Lung (tissue), 12 donors: Measurements from ENCODE around the gene BDKRB2. TPM values are rescaled to one million over a fixed set of nuclear protein-coding genes. Genes with fewer than 3 reads are reported as not detected.
"Not testable (repeated sequence)": the region's sequence is repeated elsewhere in the genome, so short reads cannot be mapped to it uniquely, and the experiment has no call there.

Experiments
- ATAC-seq: fragments of 200-7000 bp; cut with Tn5 transposase; one replicate; pipeline ENCODE4 v1.9.1; 2020; ENCODE audit warnings: moderate number of reproducible peaks; ENCODE audit not compliant: insufficient read depth, low FRiP score
- DNase-seq, 3 donors: peaks; one replicate each; pipeline ENCODE4 v3.0.0-alpha.2; 2013 to 2017
- H3K27ac ChIP-seq, 2 donors: one replicate each; pipeline ENCODE4 v1.5.1; 2013; ENCODE audit warnings: mild to moderate bottlenecking in 2 of 2, moderate library complexity in 2 of 2, control low read depth in 1 of 2, inconsistent platforms in 1 of 2, low read depth in 1 of 2, low read length in 1 of 2
- H3K27me3 ChIP-seq, 3 donors: one replicate each; pipeline ENCODE4 v1.5.1; 2013; ENCODE audit warnings: low read length in 2 of 3; ENCODE audit not compliant: control insufficient read depth in 3 of 3, insufficient read depth in 3 of 3
- H3K36me3 ChIP-seq, 4 donors: one replicate each; pipeline ENCODE4 v1.5.1; 2013; ENCODE audit warnings: low read length in 4 of 4, mild to moderate bottlenecking in 1 of 4, moderate library complexity in 1 of 4; ENCODE audit not compliant: control insufficient read depth in 4 of 4, insufficient read depth in 4 of 4
- H3K4me1 ChIP-seq, 5 donors: one replicate each; pipeline ENCODE4 v1.5.1; 2013; ENCODE audit warnings: low read length in 5 of 5, mild to moderate bottlenecking in 2 of 5, moderate library complexity in 1 of 5; ENCODE audit not compliant: control insufficient read depth in 5 of 5, insufficient read depth in 5 of 5
- H3K4me3 ChIP-seq: one replicate; pipeline ENCODE4 v1.5.1; 2013; ENCODE audit warnings: mild to moderate bottlenecking, control low read depth, moderate library complexity
- H3K9ac ChIP-seq, 2 donors: one replicate each; pipeline ENCODE4 v1.5.1; 2013; ENCODE audit warnings: low read length in 2 of 2, control low read depth in 1 of 2; ENCODE audit not compliant: insufficient read depth in 1 of 2
- H3K9me3 ChIP-seq, 4 donors: one replicate each; pipeline ENCODE4 v1.5.1; 2013; ENCODE audit warnings: low read length in 3 of 4, mild to moderate bottlenecking in 1 of 4, moderate library complexity in 1 of 4; ENCODE audit not compliant: control insufficient read depth in 4 of 4, insufficient read depth in 3 of 4
- CTCF ChIP-seq: IDR thresholded peaks from 2 replicates; pipeline ENCODE4 v1.5.1; 2012; ENCODE audit warnings: mild to moderate bottlenecking; ENCODE audit errors: control extremely low read depth, extremely low read depth
- WGBS, 2 donors: extraction: QIAGEN DNeasy Blood & Tissue Kit; methylation state at CpG; one replicate each; pipeline ENCODE4 v1.1.7; 2013; 5-methylcytosine and 5-hydroxymethylcytosine counted together
- polyA plus RNA-seq, 2 donors: library from polyadenylated mRNA; stranded (reverse); fragments of 200-250 nt; gene quantifications; one replicate each; pipeline ENCODE4 v1.2.1, GENCODE V29; 2013
- total RNA-seq, 2 donors: library from RNA; depleted of rRNA in 1 of 2; stranded (reverse); fragments of >200 nt in 1 of 2; gene quantifications; one replicate each; pipeline ENCODE4 v1.2.1, GENCODE V29; 2014 to 2021
- donor health status: control.
- donor health status: control.
- donor health status: Bipolar disorder and iron deficiency.
- donor health status: healthy.
- donor health status: DM: yes; HTN: yes; CAD: no.

Gene BDKRB2
- total and polyA plus RNA-seq, 4 donors = 0.77 to 5.8 (median 2.4) TPM

GRCh38 chr14:96243785-96244184 lies 39.1 kb downstream of the BDKRB2 start:
- no peaks in the 10 kb centered on the region for H3K27me3 ChIP-seq
- no peak overlapping the region for H3K27ac ChIP-seq
- DNase-seq (peak; percentile 58 to 96 (median 92)), ATAC-seq (no peak)
- H3K36me3 ChIP-seq = no peaks in the 10 kb centered on the region
- H3K4me1 ChIP-seq = peaks cover 0 to 17% (median 0%) of the 10 kb centered on the region in 5 donors
- H3K9me3 ChIP-seq = peaks cover 0 to 4% (median 0%) of the 10 kb centered on the region in 4 donors
- H3K4me3 ChIP-seq = no peak overlapping the region
- H3K9ac ChIP-seq = no peak overlapping the region
- 50 to 57% methylated on average over 5 of the region's 5 CpGs for WGBS, 2 donors
- no peak for TF ChIP-seq CTCF

GRCh38 chr14:96245074-96245473 lies 40.4 kb downstream of the BDKRB2 start:
- not testable (repeated sequence) for H3K9ac ChIP-seq, DNase-seq, ATAC-seq, H3K9me3 ChIP-seq, H3K36me3 ChIP-seq, H3K27ac ChIP-seq, H3K27me3 ChIP-seq, H3K4me3 ChIP-seq
- peaks cover 0 to 24% (median 0%) of the 10 kb centered on the region in 5 donors for H3K4me1 ChIP-seq
- WGBS, 2 donors = 98% methylated on average over 3 of the region's 3 CpGs

- H3K36me3 ChIP-seq = no peaks in the 10 kb centered on the region
- 90 to 97% methylated on average over 3 of the region's 3 CpGs for WGBS, 2 donors
- H3K27ac ChIP-seq = no peak overlapping the region
- peaks cover 0 to 1% (median 0%) of the 10 kb centered on the region in 4 donors for H3K9me3 ChIP-seq
- no peak overlapping the region for H3K4me3 ChIP-seq
- no peak for TF ChIP-seq CTCF
- peaks cover 0 to 24% (median 0%) of the 10 kb centered on the region in 5 donors for H3K4me1 ChIP-seq
- no peak for DNase-seq
- H3K9ac ChIP-seq = no peak overlapping the region
- H3K27me3 ChIP-seq = peaks cover 0 to 3% (median 0%) of the 10 kb centered on the region in 3 donors
- no peak for ATAC-seq
Measured at GRCh38 chr14:96245710-96246538, 41.3 kb downstream of the BDKRB2 start.

GRCh38 chr14:96246539-96246847 lies 41.9 kb downstream of the BDKRB2 start:
- 93 to 100% methylated on average over 1 of the region's 1 CpG for WGBS, 2 donors
- H3K36me3 ChIP-seq = no peaks in the 10 kb centered on the region
- DNase-seq = no peak
- ATAC-seq = peak; percentile 85
- no peaks in the 10 kb centered on the region for H3K9me3 ChIP-seq
- no peak for TF ChIP-seq CTCF
- H3K27me3 ChIP-seq = peaks cover 0 to 3% (median 0%) of the 10 kb centered on the region in 3 donors
- H3K4me3 ChIP-seq = no peak overlapping the region
- no peak overlapping the region for H3K9ac ChIP-seq
- H3K4me1 ChIP-seq = peaks cover 0 to 24% (median 1%) of the 10 kb centered on the region in 5 donors
- H3K27ac ChIP-seq = no peak overlapping the region
